Middle frontal gyrus (tissue), 1 donor: ENCODE measurements around the gene UNC5CL.
"Not testable (repeated sequence)": the region's sequence is repeated elsewhere in the genome, so short reads cannot be mapped to it uniquely, and the experiment has no call there.

ENCODE experiments used
- DNase-seq: peaks from one replicate; pipeline ENCODE4 v3.0.0-alpha.2; 2015; ENCODE audit warnings: low spot score; ENCODE audit errors: extremely low spot score

The UNC5CL gene

GRCh38 chr6:41040101-41040939 is 1.3 kb upstream of the UNC5CL start:
- no peak for DNase-seq

DNA sequence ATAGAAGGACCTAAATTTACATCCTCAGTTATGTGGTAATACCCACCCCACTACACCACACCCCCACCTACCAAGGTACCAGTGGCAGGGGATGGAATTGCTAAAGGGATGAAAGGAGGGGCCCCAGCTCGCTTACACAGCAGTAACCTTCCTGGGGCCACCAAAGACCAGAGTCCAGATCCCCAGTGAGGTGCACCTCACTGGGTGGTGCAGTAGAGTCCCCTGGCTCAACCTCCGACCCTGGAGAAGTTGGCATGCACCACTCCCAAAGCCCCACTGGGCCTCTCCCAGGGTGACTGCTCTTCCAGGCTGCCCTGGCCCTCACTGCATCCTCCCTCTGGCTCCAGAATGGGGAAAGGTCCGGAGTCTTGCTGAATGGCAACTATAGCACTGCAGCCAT is 816 bp downstream of the UNC5CL start:
- no peak for DNase-seq

DNA sequence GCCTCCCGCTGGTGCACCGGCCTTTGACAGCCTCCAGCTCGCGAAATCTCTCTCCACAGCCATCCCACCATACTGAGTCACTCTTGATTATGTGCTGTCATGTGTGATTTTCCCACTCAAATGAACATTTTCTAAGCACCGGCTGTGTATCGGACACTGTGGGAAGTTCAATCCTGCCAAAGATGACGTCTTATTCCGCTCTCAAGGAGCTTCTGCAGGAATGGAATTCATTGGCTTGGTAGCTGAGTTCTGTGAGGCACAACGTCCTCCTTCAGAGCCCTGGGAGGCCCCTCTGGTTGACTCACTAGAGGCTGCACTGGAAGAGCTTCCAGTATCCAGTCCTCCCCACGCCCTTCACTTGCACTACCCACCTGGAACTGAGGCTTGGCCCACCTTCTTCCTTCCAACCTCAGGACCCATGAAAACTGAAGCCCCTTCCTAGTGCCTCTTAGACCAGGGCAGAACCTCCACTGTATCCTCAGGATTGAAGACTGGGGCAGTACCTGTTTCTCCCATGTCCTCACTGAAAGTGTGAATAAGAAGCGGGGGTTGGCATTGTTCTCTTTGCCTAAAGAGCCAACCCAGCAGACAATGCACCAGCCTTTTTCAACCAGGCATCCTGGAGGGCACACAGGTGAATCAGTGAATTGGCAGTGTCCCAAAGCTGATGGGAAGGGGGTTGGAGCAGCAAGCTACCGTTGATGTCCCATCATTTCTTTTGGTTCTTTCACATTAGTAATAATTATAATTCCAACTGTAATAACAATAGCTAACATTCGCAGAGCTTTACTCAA is 1.7 kb downstream of the UNC5CL start:
- DNase-seq: peak; percentile 40

GRCh38 chr6:41036601-41037000 is 2.4 kb downstream of the UNC5CL start:
- no peak for DNase-seq

GRCh38 chr6:41036186-41036585 is 2.8 kb downstream of the UNC5CL start:
- no peak for DNase-seq

GRCh38 chr6:41033776-41034175 is 5.2 kb downstream of the UNC5CL start:
- no peak for DNase-seq

DNA sequence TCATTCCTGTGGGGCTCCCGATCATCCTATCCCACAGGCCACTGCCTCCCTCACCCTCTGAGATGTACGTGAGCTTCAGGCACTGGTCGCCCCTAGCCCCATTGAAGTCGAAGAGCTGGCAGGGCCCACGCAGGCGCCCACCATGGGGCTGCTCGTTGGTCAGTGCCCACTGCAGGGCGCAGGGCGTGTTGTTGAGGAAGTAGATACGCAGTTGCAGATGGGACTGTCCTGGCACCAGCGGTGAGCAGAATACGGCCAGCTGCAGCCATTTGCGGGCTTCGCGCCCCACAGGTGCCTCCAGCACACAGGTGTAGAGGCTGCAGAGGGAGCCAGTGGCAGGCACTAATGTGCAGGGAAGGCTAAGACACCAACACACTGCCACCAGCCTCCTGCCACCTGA is 6.2 kb downstream of the UNC5CL start:
- no peak for DNase-seq

DNA sequence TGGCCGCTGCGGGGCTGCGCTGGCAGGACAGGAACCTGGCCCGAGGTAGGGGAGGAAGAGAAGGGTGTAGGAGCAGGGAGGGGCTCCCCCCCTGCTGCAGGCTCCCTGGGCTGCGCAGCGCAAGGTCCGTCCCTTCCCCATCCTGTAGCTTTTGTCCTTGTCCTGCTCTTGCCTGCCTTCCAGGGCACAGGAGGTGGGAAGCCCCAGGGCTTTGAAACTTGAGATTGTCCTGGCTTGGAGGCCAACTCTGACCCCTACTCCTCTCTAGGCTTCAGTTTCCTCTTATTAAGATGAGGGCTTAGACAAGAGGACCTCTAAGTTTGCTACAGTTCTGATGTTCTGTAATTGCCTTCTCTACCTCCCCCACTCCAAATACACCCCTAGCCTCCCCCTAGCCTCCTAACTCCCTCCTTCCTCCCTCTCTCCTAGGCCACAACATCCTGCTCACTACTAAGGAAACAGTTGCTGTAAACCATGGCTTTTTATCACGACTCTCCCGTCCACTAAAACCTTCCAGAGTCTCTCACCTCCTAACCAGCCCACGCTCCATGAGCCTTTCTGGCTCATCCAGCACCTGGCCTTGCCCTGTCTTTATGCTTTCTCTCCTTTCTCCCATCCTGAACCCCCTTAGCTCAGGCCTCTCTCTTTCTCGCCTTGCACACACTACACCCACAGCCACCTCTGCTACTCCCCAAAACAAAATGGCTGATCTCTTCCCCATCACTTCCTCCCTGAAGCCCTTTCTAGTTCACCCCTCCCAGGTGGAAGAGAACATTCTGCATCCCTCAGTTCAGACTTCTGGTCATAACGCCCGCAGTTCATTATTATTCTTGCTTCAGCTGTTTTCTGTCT is 10.2 kb downstream of the UNC5CL start:
- DNase-seq: no peak

- DNase-seq: peak; percentile 51
These were observed 11.0 kb downstream of the UNC5CL start for GRCh38 chr6:41027799-41028560.

DNA sequence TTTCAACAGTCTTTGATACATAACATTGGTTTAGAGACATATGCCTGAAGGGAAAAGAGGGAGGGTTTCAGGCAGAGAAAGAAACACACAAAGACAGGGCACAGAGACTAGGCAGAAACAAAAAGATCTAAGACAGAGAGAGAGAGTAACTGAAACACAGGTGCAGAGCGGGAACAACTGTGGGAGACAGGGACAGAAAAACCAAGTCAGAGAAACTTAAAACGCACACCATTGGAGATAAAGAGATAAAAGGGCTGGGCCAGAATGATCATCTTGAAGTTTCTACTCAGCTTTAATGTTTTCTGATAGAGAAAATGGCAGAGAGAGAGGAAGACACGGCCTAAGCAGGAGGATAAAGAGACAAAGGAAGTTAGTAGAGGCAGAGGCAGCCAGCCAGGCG is 11.8 kb downstream of the UNC5CL start:
- no peak for DNase-seq

DNA sequence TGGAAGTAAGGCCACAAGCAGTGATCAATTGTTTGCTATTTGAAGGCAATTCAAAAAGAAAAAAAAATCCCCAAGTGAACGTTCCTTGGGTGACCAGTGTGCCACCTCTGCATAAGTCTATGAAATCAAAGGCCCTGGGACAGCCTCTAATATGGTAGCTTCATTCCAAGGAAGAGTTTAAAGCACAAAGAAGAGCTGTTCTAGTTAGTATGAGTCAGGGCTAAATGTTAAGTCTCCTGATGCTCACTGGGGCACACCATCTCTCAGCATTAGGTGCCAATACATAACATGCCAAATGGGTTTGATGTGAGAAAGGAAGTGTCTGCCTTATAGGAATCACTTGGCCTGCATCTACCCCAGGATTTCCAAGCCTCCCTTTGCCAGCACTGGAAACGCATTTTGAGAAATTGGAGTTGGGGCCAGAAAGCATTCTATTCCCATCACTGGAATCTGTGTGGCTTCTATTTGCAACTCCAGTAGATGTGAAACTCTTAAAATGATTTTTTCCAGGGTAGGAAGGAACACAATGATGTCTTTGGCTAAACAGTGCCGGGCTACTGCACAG is 13.0 kb downstream of the UNC5CL start:
- DNase-seq: no peak

DNA sequence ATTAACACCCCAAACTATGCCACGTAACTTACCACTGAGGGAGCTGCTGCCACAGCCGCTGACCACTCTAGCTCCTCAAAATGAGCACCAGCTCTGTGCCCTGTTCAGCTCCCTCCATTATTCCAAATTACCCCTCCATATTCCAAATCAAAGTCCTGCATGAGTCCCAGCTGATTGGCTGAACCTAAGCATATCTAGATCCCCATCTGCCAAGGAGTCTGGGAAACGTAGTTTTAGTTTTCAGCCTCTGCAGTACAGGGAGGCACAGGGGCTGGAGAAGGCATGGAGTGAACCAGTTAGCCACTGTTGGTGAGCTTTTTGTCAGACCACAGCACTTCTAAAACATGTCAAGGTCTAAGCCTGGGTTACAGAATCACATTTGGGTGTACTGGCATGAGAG is 15.9 kb downstream of the UNC5CL start:
- no peak for DNase-seq

DNA sequence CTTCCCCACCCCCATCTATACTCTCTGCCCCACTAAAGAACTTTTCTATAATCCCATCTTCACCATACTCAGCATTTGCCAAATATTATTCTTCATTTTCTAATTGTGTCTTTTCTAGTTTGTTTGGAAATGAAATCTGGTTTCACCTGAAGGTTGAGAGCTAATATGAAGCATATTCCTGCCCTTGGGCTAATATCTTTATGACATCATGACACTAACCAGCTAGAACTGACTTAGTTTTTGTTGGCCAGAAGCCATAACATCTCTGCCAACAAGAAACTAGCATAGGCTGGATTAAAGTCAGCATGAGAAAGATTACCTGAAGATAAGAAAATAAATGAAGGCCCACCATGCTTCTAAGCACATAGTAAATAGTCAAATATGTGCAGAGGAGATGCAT is 16.7 kb downstream of the UNC5CL start:
- no peak for DNase-seq

DNA sequence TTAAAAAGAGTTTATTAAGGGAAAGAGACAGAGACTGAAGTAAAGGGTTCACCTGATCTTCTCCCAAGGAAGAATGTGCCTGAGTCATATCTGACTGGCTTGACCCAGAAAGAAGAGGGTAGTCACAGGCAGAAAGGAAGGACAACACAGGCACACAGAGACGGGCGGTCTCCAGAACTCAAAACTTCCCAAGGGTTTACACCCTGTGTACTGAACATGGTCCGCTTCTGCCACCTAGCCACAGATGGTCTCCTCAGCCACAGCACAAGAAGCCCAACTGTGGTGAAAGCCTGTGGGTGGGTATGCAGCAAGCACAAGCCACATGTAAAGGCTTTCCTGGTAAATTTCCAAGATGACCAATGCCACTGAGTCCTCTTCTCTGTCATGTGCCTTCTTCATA is 17.2 kb downstream of the UNC5CL start:
- peak; percentile 23 for DNase-seq

- no peak for DNase-seq
These were observed 21.4 kb downstream of the UNC5CL start for GRCh38 chr6:41017663-41018062.

GRCh38 chr6:41015860-41016259 is 23.2 kb downstream of the UNC5CL start:
- not testable (repeated sequence) for DNase-seq

DNA sequence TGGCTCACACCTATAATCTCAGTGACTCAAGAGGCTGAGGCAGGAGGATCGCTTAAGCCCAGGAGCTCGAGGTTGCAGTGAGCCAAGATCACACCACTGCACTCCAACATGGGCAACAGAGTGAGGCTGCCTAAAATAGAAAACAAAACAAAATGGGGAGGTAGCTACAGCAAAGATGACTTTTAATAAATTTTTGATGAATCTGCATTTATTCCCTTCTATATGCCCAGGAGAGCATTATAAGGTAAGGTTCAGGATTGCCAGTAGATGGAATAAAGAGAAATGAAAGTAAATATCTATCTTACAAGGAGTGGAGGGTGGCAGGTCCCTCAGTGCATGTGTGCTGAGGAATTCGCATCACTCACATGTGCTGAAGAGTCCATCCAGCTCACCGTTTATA is 24.2 kb downstream of the UNC5CL start:
- DNase-seq: no peak

- DNase-seq: no peak
These were observed 25.4 kb downstream of the UNC5CL start for GRCh38 chr6:41013466-41014153.

DNA sequence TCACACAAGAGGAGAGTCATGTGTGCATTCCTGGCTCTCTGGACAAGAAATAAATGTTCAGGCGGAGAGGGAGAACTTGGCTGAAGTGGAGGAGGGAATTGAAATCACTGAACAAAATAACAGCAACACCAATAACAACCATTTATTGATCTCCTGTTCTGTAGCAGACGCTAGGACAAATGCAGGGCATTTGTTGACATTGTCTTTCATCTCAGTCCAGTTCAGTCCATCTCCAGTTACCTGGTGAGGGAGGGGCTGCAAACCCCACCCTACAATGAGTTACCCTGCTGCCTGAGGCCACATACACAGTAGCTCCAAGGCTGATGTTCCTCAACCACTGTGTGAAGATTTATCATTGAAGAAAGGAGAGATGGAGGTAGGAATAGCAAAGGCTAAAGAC is 27.3 kb downstream of the UNC5CL start:
- no peak for DNase-seq

- DNase-seq: no peak
These were observed 29.4 kb downstream of the UNC5CL start for GRCh38 chr6:41009669-41010068.
